ENCODE measurements around the gene PCDH15. TPM values are rescaled to one million over a fixed set of nuclear protein-coding genes. Genes with fewer than 3 reads are reported as not detected.

The PCDH15 gene
- total RNA-seq, 1 experiment from 2014 or later = not detected

DNA sequence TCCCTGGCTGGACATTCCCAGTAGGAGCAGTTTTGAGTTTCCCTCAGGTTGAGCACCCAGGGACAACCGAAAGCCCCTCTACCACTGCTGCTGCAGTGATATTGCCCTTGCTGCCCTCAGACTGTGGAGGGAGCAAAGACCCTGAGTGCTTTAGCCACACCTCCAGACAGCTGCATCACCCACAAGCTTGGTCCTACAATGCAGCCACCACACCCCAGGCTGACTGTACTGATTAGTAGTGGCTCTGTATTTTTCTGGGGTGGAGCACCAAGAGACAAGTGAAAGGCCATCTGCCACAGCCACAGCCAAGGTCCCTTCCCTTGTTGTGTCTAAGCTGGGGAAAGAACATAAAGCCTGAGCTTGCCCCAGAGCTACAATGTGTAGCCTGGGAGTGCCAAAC lies 789.9 kb downstream of the PCDH15 start:
- BruUV-seq (replicated peaks) = no TSS peak
- Histone ChIP-seq H3K4me1 (ENCODE audit: insufficient read depth, low read length, poor library complexity, severe bottlenecking) (no peaks in the 10 kb centered on the region), H3K9me3 (ENCODE audit: low read depth, low read length, poor library complexity, severe bottlenecking) (peaks cover 34% of the 10 kb centered on the region), H3K27ac (ENCODE audit: low read depth, low read length, poor library complexity, severe bottlenecking) (no peak overlapping the region), H3K27me3 (replicated peaks; ENCODE audit: insufficient read depth, low read depth, low read length, poor library complexity) (no peaks in the 10 kb centered on the region), H3K4me3 (ENCODE audit: low read depth, low read length, poor library complexity, severe bottlenecking) (no peak overlapping the region), H3K36me3 (ENCODE audit: insufficient read depth, low read length, poor library complexity, severe bottlenecking) (no peaks in the 10 kb centered on the region)
- intact Hi-C loops (cut with micrococcal nuclease; ENCODE audit: unreplicated experiment) = no loop called here
- no peak for DNase-seq (ENCODE audit: low spot score)
- ChIA-PET POLR2A (ENCODE audit: low non-redundant PET) (no interaction called here), CTCF (no interaction called here)
- TF ChIP-seq EZH2 (IDR thresholded peaks at IDR 0.05; ENCODE audit: borderline replicate concordance, low read depth, low read length, poor library complexity, severe bottlenecking) = no peak
- TF ChIP-seq, protein P1, sequence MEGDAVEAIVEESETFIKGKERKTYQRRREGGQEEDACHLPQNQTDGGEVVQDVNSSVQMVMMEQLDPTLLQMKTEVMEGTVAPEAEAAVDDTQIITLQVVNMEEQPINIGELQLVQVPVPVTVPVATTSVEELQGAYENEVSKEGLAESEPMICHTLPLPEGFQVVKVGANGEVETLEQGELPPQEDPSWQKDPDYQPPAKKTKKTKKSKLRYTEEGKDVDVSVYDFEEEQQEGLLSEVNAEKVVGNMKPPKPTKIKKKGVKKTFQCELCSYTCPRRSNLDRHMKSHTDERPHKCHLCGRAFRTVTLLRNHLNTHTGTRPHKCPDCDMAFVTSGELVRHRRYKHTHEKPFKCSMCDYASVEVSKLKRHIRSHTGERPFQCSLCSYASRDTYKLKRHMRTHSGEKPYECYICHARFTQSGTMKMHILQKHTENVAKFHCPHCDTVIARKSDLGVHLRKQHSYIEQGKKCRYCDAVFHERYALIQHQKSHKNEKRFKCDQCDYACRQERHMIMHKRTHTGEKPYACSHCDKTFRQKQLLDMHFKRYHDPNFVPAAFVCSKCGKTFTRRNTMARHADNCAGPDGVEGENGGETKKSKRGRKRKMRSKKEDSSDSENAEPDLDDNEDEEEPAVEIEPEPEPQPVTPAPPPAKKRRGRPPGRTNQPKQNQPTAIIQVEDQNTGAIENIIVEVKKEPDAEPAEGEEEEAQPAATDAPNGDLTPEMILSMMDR (conservative IDR thresholded peaks at IDR 0.05; ENCODE audit: low read depth, low read length) = no peak

DNA sequence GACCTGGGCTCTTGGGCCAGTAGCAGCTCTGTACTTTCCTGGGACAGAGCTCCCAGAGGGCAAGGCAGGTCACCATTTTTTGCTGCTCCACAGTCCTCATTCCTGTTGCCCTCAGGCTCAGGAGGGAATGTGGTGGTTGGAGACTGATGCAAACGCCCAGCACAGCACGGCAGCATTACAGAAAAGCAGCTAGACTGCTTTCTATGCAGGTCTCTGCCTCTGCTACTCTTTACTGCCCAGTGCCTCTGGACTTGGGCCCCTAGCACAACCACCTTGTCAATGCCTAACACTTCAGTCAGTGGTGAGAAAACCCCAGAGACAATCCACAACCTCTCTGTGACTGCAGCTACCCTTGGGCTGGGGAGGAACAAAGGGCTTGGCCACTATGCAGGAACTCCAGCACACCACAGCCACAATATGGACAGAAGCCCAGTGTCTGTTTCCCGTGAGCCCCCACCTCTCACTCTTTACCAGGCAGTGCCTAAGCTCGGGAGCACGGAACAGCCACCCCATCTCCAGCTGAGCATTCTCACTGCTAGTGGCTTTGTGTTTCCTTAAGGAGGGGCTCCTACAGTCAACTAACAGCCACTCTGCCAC lies 790.6 kb downstream of the PCDH15 start:
- BruUV-seq (replicated peaks) = no TSS peak
- H3K9me3 ChIP-seq (ENCODE audit: low read depth, low read length, poor library complexity, severe bottlenecking) = peaks cover 34% of the 10 kb centered on the region
- DNase-seq (ENCODE audit: low spot score) = no peak
- no peak overlapping the region for H3K4me3 ChIP-seq (ENCODE audit: low read depth, low read length, poor library complexity, severe bottlenecking)
- H3K36me3 ChIP-seq (ENCODE audit: insufficient read depth, low read length, poor library complexity, severe bottlenecking) = no peaks in the 10 kb centered on the region
- no peak overlapping the region for H3K27ac ChIP-seq (ENCODE audit: low read depth, low read length, poor library complexity, severe bottlenecking)
- no peak for TF ChIP-seq EZH2 (IDR thresholded peaks at IDR 0.05; ENCODE audit: borderline replicate concordance, low read depth, low read length, poor library complexity, severe bottlenecking)
- TF ChIP-seq, protein P1 (conservative IDR thresholded peaks at IDR 0.05; ENCODE audit: low read depth, low read length) = no peak
- no peaks in the 10 kb centered on the region for H3K4me1 ChIP-seq (ENCODE audit: insufficient read depth, low read length, poor library complexity, severe bottlenecking)
- ChIA-PET CTCF (no interaction called here), POLR2A (ENCODE audit: low non-redundant PET) (no interaction called here)
- no peaks in the 10 kb centered on the region for H3K27me3 ChIP-seq (replicated peaks; ENCODE audit: insufficient read depth, low read depth, low read length, poor library complexity)
- intact Hi-C loops (cut with micrococcal nuclease; ENCODE audit: unreplicated experiment) = no loop called here

DNA sequence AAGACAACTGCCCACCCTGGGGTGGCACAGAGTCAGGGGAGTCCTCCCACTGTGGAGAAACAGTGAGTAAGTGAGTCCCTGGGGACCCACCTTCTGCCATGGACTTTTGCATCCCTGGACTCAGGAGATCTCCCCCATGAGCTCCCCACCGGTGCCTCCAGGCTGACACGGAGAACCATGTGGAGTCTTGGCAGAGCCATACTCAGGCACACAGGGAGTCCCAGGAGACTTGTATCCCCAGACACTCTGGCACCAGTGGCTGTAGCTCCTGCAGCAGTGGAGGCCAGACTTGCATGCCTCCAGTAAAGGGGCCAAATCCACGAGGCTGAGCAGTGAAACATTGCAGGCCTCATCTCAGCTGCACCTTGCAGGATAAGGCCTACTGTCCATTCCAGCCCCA lies 791.4 kb downstream of the PCDH15 start:
- POLR2A ChIA-PET (ENCODE audit: low non-redundant PET) = no interaction called here

More for the DNA sequence above, 791.4 kb downstream of the PCDH15 start:
- intact Hi-C loops (cut with micrococcal nuclease; ENCODE audit: unreplicated experiment) = no loop called here
- CTCF ChIA-PET = no interaction called here
- TF ChIP-seq, protein P1 (conservative IDR thresholded peaks at IDR 0.05; ENCODE audit: low read depth, low read length) = no peak
- no peak for TF ChIP-seq EZH2 (IDR thresholded peaks at IDR 0.05; ENCODE audit: borderline replicate concordance, low read depth, low read length, poor library complexity, severe bottlenecking)
- H3K9me3 ChIP-seq (ENCODE audit: low read depth, low read length, poor library complexity, severe bottlenecking) = peaks cover 34% of the 10 kb centered on the region
- BruUV-seq (replicated peaks) = no TSS peak
- H3K27me3 ChIP-seq (replicated peaks; ENCODE audit: insufficient read depth, low read depth, low read length, poor library complexity) = no peaks in the 10 kb centered on the region
- H3K4me3 ChIP-seq (ENCODE audit: low read depth, low read length, poor library complexity, severe bottlenecking) = no peak overlapping the region
- H3K27ac ChIP-seq (ENCODE audit: low read depth, low read length, poor library complexity, severe bottlenecking) = no peak overlapping the region
- H3K36me3 ChIP-seq (ENCODE audit: insufficient read depth, low read length, poor library complexity, severe bottlenecking) = no peaks in the 10 kb centered on the region
- no peak for DNase-seq (ENCODE audit: low spot score)
- no peaks in the 10 kb centered on the region for H3K4me1 ChIP-seq (ENCODE audit: insufficient read depth, low read length, poor library complexity, severe bottlenecking)

All from A673 (cell line).